A204.1 (cell line): ENCODE measurements around the gene KRT72.
"Not testable (repeated sequence)": the region's sequence is repeated elsewhere in the genome, so short reads cannot be mapped to it uniquely, and the experiment has no call there.

Experiments
- FAIRE-seq: peaks from 2 replicates; lab custom pipeline; 2012; peaks lifted over from hg19 to GRCh38; lab: Jason Lieb, UNC

Gene KRT72

DNA sequence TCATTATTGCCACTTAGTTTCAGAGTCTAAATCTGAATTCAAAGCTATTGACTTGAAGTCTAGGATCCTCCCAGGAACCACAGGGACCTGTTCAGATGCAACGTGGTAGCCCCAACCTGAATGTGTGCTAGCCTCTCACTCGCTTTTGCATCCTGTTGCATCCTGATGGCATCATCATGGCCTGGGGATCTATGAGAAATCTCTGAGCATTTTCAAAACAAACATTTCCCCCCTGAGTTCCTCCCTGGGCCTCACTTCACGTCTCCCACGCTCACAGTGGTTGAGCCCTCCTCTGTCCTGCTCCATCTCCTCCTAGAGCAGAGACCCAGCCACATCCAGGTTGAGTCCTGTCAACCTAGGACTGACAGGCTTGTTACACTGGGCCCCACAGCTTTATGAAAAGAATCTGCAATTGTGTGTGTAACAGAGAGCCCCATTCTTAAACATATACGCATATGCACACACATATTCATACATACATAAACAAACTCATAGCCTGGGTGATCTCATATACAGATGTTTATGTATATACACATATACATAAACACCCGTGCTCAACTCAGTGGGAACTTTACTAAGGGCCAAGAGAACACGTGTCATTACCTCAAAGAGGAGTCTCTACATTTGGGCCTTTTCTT lies 5.4 kb upstream of the KRT72 start:
- no peak for FAIRE-seq

DNA sequence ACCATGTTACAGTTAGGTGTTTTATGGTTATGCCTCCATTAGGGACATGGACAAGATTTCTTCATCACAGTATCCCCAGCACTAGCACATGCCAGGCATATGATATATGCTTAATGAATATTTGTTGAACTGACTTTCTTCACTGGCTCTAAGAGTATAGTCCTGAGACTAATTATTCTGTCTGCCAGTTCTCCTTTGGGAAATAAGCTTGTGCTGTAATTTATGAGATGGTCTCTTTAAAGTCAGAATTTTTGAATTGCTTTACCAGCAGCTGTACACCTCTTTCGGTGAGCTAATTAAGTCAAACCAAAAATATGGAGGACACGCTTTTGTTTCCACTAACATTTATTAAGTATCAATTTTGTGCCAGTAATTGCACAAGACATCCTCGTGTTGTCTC lies 4.8 kb upstream of the KRT72 start:
- no peak for FAIRE-seq

DNA sequence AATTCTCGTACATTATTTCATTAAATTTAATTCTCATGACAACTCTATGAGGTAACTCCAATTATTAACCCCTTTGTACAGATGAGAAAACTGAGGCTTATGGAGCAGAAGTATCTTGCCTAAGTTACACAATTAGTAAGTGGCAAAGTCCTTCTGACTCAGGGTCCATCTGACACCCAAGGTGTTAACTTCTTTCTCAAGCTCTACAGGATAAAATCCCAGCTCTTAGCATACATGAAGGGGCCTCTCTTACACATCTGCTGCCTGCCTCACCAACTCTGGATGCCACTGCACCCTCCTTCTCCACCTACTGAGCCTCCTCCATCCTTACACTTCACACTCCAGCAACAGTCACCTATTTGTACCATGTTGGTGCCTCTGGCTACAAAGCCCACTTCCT lies 4.3 kb upstream of the KRT72 start:
- FAIRE-seq, result no peak

DNA sequence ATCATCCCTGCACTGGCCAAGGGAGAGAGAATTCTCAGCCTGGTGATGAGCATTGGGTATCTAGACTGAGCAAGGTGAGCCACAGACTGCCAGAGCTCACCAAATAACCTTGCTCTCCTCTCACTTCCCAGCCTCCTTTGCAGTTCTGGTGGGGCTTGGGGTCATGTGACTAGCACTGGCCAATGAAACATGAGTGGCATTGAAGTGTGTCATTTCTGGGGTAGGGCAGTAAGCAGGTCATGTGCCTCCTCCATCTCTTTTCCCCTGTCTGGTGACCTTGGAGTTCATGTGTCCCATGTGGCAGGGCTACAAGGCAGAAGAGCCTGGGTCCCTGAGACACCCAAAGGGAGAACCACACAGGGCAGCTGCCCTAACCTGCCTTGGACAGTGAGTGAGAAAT lies 3.6 kb upstream of the KRT72 start:
- no peak for FAIRE-seq

DNA sequence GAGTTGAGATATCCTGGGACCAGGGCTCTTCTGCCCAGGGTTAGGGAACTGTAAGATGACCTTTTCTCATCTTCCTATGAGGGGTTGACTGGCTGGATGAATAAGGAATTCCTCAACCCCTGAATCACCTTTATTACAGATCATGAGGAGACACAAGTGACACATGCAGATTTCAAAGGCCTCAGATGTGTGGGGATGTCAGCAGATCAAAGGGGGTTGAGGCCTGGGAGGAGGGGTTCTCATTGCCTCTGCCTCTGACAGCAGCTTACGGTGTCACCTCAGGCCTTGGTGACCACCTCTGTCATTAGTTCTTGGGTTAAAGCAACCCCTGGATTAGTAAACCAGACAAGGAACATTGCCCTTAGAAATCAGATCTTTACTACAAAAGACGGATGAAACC lies 2.1 kb upstream of the KRT72 start:
- FAIRE-seq, result no peak

DNA sequence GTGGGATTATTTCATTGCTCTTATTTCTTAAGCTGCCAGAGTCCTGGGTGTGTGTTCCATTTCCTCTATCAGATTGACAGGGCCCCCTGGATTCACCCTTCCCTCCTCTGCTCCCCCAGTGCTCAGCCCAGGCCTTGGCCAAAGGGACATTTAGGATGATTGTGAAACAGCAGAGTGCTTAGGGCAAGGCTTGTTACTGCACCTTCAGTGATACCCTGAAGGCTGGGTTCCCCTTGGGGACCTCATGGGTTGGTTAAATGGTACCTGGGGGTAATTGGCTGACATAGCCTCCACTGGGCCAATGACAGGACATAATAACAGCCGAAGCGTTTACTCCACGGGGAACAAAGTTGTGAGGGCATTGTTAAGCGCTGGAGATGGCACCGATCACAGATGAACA lies 1.3 kb upstream of the KRT72 start:
- no peak for FAIRE-seq

DNA sequence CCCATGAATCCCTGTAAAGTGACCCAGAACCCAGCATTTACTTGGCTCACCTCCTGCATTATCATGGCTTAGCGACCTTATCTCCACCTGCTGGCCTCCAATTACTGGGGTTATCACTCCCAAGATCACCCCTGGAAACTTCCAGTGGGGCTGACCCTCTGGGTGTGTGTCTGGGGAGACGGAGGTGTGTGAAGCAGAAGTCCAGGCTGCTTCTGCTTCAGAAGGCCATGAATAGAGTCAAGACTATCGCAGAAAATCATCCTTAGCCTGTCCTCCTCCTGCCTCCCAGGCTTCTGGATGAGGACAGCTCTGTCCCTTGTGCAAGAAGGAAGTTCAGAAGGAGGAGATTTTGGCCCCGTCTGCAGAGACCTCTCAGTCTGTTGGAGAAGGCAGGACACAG lies 408 bp upstream of the KRT72 start:
- no peak for FAIRE-seq

DNA sequence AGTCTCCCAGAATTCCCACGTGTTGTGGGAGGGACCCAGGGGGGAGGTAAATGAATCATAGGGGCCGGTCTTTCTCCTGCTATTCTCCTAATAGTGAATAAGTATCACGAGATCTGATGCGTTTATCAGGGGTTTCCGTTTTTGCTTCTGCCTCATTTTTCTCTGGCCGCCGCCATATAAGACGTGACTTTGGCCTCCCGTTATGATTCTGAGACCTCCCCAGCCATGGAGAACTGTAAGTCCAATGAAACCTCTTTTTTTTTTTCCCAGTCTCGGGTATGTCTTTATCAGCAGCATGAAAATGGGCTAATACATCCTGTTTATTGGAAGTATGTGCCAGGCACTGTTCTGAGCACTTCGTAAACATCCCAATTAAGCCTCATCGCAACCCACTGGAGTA lies 788 bp downstream of the KRT72 start:
- FAIRE-seq, result no peak

DNA sequence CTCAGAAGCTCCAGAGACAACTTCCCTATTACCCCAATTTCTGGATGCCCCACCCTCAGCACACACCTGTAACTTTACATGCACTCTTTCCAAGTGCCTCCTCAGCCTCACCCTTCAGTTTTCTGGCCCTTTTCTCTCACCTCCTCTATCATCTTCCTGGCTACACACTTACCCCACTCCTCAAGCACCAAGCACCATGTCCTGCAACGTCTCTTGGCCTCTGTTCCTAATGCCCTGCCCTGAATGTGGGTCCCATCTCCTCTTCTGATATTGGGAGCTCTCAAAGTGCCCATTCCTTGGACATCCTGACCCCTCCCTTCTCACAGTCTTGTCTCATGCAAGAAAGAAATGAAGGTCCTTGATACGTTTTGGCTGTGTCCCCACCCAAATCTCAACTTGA lies 1.2 kb downstream of the KRT72 start:
- FAIRE-seq, result no peak

DNA sequence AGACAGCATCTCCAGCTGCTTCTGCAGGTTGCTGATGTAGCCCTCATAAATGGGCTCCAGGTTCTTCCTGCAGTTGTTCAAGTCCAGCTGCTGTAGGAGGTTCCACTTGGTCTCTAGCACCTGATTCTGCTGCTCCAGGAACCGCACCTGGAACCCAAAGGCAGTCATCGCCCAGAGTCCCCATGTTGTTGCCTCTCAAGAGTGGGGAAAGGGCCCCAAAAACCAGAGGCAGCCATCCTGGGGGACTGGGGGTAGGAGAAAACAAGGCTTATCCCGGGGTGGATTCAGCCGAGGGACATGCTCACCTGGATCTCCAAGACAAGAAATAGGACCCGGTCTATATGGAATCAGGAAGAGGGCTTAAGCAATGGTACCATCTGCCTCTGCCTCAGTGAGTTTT lies 2.3 kb downstream of the KRT72 start:
- no peak for FAIRE-seq

DNA sequence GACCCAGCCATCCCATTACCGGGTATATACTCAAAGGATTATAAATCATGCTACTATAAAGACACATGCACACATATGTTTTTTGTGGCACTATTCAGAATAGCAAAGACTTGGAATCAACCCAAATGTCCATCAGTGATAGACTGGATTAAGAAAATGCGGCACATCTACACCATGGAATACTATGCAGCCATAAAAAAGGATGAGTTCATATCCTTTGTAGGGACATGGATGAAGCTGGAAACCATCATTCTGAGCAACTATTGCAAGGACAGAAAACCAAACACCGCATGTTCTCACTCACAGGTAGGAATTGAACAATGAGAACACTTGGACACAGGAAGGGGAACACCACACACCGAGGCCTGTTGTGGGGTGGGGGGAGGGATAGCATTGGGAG lies 7.0 kb downstream of the KRT72 start:
- not testable (repeated sequence) for FAIRE-seq

DNA sequence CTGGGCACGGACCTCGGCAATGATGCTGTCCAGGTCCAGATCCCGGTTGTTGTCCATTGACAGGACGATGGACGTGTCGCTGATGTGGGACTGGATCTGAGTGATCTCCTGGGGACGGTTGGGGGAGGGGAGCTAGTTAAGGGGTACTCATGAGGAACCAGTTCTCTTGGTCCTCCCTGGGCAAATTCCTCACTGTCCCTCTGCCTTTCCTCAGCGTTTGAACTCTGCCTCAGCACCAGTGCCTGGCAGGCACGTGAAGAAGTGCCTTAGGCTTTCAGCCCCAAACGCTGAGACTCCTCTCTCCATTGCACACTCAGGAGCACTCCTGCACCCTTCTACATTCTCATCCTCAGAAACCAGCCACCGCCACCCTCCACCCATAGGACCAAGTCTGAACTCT lies 9.7 kb downstream of the KRT72 start:
- FAIRE-seq, result no peak

DNA sequence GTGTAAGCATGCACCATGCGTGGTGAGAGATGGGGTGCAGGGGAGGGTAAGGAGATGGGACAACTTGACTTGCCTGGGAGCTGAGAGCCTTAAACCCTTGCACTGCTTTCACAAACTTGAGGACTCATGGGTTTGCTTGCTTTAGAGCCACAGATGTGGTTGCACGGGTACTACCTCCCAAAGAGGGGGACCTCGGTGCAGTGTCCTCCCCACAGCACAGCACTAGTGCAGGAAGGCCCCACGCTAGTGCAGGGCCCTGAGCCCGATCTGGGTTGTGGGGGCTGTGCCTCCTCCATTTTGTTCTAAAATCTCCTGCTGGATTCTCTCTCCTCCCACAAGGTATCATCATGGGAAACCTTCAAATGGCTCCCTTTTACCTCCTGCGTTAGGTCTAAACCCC lies 11.2 kb downstream of the KRT72 start:
- no peak for FAIRE-seq

DNA sequence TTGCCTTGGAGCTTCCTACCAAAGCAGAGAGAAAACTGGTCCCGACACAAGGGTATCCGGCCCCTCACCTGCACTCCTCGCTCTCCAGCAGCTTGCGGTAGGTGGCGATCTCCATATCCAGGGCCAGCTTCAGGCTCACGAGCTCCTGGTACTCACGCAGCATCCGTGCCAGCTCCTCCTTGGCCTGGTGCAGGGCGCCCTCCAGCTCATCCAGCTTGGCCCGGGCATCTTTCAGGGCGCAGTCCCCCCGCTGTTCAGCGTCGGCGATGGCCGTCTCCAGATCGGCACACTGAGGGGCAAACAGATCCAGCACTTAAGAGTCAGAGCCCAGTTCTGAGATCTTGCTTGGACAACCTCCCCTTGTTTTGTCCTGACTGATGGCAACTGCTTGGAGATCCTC lies 13.7 kb downstream of the KRT72 start:
- FAIRE-seq, result no peak

DNA sequence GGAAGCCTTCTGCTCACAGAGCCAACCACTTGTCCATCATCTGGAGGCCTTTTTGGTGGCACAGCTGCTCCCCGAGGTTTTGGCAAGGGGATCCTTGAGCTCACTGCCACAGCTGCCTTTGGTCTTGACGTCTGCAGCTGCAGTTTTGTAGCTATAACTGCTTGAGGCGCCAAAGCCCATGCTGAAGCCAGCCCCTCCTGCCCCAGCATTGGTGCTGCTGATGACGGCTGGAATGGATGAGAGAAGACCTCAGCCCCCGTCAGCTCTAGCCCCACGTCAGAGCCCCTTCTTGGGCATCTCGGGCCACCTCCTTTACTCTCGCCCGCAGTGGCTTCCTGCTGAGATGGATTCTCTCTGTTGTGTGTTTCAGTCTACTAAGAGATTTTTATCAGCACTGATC lies 15.3 kb downstream of the KRT72 start:
- no peak for FAIRE-seq

DNA sequence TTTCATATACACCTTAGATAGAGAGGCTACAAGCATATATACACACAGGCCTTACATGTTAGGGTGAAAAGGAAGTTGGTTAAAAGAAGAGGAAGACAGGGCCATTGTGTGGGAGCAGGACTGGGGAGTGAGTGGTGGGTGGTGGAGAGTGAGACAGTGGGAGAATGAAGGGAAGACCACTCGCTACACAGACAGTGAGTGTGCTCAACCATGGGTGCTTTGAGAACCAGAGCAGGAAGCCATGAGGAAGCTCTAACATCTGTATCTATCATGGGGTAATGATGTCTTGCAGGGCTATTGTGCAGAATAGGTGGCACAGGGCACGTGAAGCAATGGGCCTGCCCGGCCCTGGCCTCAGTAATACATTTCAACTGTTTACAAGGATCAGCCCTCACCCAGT lies 16.2 kb downstream of the KRT72 start:
- no peak for FAIRE-seq

DNA sequence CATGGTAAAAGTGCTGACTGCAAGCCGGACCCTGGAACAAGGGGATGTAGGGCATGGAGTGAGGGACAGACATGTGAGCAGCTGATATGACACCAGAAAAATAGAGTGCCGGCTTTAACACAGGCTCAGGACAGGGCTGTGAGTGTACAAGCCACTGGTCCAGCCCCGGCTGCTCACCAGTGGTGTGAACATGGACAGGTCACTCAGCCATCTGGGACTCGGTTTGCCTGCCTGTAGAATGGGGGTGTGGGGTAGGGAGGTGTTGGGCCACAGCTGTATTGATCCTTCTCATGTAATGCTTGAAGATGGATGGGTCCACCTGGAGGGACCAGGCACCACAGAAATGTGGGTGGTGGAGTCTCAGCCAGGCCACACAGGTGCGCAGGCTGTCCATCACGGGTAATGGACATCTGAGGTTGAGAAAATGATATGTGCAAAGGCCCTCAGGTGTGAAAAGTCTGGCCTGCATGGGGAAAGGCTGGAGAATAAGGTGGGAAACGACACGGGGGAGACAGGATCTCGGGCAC lies 17.0 kb downstream of the KRT72 start:
- FAIRE-seq, result no peak

DNA sequence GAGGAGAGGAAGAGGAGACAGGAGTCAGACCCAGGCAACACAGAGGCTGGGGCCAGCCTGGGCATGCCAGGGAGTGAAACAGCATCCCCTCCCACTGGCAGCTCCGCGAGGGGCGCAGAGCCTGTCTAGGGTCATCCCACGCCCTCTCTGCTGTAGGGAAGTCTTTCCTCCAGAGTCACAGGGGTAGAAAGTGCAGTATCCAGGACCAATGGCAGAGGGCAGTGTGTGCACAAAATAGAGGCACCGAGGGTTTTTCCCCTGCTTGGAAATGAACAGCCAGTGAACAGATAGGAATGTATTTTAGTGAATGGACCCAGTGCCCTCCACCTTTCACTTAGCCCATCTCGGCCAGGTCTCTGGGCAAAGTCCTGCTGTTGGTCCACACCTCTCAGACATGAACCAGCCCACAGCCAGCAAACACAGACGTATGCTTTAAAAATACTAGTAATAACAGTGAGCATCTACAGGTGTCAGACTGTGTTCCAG lies 18.2 kb downstream of the KRT72 start:
- FAIRE-seq, result no peak

DNA sequence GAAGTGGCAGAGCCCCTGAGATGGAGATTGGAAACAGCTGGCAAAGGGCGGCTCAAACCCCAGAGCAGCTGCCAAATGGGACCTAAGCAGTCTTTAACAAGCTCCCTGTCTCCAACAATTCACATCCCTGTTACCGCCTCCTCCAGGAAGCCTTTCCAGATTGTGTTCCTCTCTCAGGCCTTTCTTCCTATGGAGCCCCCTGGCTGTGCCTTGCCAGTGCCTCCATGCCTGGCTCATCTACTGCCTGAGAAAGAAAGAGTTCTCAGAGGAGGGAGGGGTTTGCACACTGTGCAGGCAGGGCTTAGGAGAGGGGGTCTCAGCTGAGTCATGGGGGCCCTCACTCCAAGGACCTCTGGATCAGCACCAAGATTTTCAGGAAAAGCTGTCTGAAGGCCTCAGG lies 18.8 kb downstream of the KRT72 start:
- FAIRE-seq, result no peak

DNA sequence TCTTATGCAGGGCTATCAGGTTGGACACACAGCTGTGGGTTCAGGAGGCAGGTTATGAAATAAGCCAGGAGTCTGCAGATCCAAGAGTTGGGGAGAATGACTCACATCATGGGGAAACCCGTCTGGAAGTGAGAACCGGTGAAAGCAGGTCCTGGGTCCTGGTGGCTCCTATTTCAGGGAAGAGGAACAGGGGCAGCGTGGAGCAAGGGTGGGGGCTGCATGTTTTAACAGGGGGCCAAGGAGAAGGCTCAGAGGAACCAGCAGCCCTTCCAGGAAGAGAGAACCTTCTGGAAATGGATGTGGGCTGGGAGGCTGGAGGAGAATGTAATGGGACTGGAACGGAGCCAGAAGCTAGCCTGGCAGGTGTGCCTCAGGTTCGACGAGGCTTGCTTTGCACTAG lies 19.8 kb downstream of the KRT72 start:
- FAIRE-seq, result no peak

DNA sequence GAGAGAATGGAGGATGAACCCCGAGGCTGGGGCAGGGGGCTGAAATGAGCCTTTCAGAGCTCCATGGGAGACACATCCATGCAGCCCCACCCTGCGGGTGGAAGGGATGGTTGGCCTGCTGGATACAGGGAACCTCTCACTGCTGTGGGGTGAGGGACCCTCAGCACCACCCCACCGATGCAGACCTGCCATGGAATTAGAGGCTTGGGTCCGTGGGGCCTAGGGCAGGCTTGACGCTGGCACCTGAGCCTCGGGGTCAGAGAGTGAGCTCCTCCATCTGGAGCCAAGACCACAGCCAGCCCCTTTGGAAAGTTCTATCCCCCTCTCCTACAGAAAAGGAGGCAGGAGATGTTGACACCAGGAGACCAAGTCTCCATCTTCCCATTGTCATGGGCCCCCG lies 20.2 kb downstream of the KRT72 start:
- FAIRE-seq, result no peak

DNA sequence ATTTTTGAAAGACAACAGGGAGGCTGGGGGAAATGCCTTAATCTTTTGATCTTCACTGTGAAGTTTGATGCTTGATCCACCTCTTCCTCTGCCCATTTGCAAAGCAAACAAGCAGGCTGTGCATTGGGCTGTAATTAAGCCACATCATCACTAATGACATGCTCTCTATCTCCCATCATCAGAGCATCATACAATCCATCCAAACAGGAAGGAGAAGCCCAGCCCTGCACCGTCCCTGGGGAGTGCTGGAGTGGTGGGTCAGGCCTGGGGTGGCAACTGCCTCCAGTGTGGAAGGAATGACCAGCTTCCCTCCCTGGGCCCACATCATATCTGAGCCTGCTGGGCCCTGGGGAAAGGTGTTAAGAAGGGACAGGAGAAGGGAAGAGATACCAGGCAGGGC lies 20.8 kb downstream of the KRT72 start:
- FAIRE-seq, result no peak

DNA sequence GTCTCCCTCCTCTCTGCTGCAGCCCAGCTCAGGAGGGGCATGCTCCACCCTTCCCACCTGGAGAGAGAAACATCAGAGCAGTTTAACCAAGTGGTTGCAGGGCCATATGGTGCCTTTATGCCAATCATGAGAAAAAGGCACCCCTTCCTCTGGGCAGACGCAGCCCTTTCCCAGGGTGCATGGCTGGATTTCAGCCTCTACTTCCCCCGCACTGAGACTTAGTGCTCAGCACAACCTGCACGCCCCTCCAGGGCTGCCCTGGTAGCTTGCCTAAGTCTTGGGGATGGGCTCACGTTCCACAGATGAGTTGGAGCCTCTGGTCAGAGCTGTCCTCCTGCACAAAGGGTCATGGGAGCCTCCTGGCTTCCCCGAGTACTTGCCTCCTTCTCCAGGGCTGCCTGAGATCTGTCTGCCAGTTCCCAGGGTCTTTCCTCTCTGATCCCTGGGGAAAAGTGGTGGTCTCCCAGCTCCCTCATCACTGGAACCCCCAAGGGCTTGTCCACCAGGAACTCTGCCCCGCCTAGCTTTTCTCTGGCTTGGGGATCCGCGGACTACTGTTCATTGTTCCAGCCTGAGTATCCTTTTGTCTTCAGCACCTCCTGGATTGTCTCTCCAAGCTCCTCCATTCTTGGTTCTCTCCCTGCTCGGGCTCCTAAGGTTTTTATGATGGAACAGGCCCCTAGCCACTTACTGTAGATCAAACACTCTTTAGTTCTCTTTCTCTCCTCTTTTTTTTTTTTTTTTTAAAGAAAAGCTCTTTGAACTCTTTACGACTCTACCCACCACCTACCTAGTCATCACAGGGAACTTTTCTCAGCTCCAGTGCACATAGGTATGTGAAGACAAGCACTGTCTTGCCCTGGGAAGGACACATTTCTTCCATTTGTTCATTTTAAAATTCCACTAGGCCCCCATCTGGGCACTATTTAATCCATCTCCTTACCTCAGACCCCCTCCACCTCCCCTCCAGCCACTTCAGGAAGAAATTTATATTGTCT lies 21.5 kb downstream of the KRT72 start:
- no peak for FAIRE-seq

DNA sequence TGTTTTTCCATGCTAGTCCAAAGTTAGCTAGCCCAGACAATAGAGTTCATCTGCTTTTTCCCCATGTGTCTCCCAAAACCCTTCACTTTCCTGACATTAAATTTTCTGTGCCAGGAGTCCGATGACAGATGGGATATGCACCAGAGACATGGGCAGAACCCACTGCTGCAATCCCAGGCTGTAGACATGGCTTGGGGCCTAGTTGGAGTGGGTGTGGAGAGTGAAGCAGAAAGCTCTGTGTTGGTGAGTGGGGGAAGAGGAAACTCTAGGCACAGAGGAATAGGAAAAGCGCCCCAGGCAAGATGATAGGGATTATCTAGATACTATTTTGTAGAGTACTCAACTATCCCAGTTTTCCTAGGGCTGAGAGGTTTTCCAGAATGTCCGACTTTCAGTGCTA lies 22.8 kb downstream of the KRT72 start:
- no peak for FAIRE-seq
